Measurements from ENCODE around the gene ENPP3.

Gene ENPP3

DNA sequence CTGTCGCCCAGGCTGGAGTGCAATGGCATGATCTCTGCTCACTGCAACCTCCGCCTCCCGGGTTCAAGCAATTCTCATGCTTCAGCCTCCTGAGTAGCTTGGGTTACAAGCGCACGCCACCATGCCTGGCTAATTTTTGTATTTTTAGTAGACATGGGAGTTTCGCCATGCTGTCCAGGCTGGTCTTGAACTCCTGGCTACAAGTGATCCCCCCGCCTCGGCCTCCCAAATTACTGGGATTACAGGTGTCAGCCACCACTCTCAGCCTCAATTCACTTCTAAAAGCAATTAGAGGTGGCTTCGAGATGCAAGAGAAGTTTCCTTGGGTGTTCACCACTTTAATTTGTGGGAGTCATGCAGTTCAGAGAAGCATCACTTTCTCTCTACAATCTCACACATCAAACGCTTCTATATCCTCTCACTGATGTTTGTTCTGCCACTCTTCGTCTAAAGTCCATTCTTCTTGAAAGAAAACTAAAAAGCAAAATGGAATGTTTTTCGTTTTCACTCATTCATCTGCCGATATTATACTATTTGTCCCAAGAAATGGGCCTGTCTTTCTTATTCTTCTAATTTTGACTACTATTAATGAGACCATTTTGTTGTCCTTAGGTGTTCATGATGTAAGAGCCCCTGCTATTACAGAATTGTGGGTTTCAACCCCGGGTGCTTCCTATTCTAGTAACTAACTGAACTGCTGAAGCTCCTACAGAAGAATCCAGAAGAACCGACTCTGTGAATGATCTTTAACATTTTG lies 132.5 kb downstream of the ENPP3 start:
- DNase-seq = no peak

GRCh38 chr6:131770776-131771175 lies 133.7 kb downstream of the ENPP3 start:
- no peak for DNase-seq

GRCh38 chr6:131773284-131773950 lies 136.3 kb downstream of the ENPP3 start:
- no peak for DNase-seq

- no peak for DNase-seq
Observed at GRCh38 chr6:131775886-131776285, 138.8 kb downstream of the ENPP3 start.

- DNase-seq = no peak
Observed at GRCh38 chr6:131776985-131777384, 139.9 kb downstream of the ENPP3 start.

- no peak for DNase-seq
Observed at GRCh38 chr6:131778169-131778568, 141.1 kb downstream of the ENPP3 start.

DNA sequence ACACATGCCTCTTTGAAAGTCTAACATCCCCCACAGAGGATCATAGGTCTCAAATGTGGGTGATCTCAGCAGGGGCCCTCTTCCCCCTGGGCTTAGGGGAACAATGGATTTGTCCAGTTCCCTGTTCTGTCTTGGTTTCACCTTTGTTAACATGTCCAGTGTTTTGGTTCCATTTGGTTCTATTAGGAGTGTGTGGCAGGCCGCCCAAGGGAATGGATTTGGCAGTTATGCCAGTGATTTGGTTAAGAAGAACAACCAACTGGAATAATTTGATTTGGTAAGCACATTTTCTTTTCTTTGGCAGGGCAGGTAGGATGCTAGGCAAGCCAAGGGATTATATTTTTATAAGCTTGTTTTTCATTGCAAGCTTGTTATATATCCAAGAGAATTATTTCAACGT lies 142.2 kb downstream of the ENPP3 start:
- DNase-seq = no peak

DNA sequence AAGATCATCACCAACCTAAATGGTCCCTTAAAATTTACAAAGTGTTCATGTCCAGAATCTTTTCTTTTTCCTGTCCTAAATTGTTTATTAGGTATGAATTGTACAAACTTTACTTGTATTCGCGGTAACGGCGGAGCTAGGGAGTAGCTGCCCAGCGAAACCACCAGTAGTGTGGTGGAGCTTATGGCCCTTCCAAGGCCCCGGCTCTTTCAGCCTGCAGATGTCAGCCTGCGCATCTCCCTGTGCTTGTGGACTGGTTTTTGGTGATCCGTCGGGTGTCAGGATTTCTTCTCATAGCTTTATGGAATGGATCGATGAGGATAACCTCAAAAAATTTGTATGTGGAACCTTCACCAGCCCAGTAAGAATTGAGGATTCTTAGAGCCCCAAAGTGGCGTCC lies 143.5 kb downstream of the ENPP3 start:
- DNase-seq = no peak

- no peak for DNase-seq
Observed at GRCh38 chr6:131781687-131782086, 144.6 kb downstream of the ENPP3 start.

- no peak for DNase-seq
Observed at GRCh38 chr6:131782764-131783163, 145.7 kb downstream of the ENPP3 start.

DNA sequence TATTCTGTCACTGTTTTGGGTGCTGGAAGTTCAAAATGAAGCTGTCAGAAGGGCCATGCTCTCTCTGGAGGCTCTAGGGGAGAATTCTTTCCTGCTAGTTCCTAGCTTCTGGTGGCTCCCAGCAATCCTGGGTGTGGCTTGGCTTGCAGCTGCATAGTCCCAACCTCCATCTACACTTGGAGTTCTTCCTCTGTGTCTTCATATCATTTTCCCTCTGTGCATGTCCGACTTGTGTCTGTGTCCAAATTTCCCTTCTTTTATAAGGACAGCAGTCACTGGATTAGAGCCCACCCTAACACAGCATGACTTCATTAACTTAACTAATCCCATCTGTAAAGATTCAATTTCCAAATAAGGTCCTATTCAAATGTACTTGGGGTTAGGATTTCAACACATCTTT lies 147.5 kb downstream of the ENPP3 start:
- no peak for DNase-seq

GRCh38 chr6:131787079-131787478 lies 150.0 kb downstream of the ENPP3 start:
- DNase-seq = no peak

- DNase-seq = no peak
Observed at GRCh38 chr6:131787766-131788712, 150.9 kb downstream of the ENPP3 start.

DNA sequence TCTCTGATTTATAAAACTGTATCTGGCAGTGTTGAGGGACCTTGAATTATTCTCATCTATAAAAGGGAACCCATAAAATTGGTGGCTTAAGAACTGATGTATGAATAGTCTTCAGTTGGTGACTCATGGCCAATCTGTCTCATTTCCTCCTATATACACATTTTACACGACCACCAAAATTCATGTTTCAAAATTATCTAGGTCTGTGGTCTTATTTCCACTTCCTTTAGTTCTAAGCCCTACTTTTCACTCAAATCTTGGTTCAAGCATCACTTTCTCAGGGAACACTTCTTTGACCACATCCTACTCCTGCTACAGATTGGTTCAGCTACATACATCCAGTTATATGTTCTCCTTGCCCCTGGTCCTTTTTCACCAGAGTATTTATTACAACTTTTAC lies 152.1 kb downstream of the ENPP3 start:
- DNase-seq = no peak

GRCh38 chr6:131791476-131791875 lies 154.4 kb downstream of the ENPP3 start:
- DNase-seq = no peak

DNA sequence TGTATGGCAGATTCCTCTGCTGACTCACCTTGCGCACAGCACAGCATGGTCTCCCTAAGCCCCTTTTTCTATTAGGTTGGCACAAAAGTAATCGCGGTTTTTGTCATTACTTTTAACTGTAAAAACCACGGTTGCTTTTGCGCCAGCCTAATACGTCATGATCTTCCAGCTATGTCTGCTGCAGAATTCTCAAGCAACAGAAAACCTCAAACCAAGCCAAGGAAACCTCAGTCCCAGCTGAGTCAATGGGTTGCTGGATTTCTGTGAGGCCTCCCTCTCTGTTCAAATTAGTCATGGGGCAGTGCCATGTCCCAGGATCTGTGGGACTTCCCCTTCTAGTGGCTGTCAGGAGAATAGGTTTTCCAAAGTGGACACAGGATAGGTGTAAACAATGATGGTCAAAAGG lies 155.0 kb downstream of the ENPP3 start:
- no peak for DNase-seq

- no peak for DNase-seq
Observed at GRCh38 chr6:131795366-131795765, 158.3 kb downstream of the ENPP3 start.
